HepG2 (cell line): ENCODE results near the gene CEP250. TPM values are rescaled to one million over a fixed set of nuclear protein-coding genes. Genes with fewer than 3 reads are reported as not detected.

Experiments used
- CREB1 ChIP-seq, 2 experiments: fragments of 450-650 bp in 1 of 2; IDR thresholded peaks; 2 replicates each; pipeline ENCODE4 v1.6.1; 2016 to 2017; ENCODE audit warnings: control low read depth in 1 of 2, mild to moderate bottlenecking in 1 of 2, missing compliant biosample characterization in 1 of 2, missing genetic modification characterization in 1 of 2
- DMAP1 ChIP-seq: IDR thresholded peaks from 2 replicates; pipeline ENCODE4 v1.6.1; 2016
- EHMT2 ChIP-seq: fragments of 200-600 bp; sonication (generic); IDR thresholded peaks from 2 replicates; pipeline ENCODE4 v1.7.0; 2017; ENCODE audit warnings: antibody characterized with exemption, low read depth, low read length, borderline replicate concordance
- HNRNPLL ChIP-seq: fragments of 200-400 bp; formaldehyde crosslinking; IDR thresholded peaks from 2 replicates; pipeline ENCODE4 v1.6.1; 2017; ENCODE audit warnings: mild to moderate bottlenecking, low read depth, low read length; ENCODE audit not compliant: poor library complexity, severe bottlenecking
- HOMEZ ChIP-seq: IDR thresholded peaks from 2 replicates; pipeline ENCODE4 v1.6.1; 2016; ENCODE audit warnings: low read depth
- IRF2 ChIP-seq: IDR thresholded peaks from 2 replicates; pipeline ENCODE4 v1.6.1; 2018; ENCODE audit warnings: missing genetic modification reagents, missing compliant biosample characterization
- KMT2B ChIP-seq: IDR thresholded peaks from 2 replicates; pipeline ENCODE4 v1.6.1; 2016; ENCODE audit warnings: missing genetic modification reagents, missing compliant biosample characterization
- LBX2 ChIP-seq: sonication (generic); formaldehyde crosslinking; IDR thresholded peaks from 2 replicates; pipeline ENCODE4 v1.5.0; 2020; ENCODE audit warnings: missing genetic modification reagents, mild to moderate bottlenecking, borderline replicate concordance
- MIER3 ChIP-seq: IDR thresholded peaks from 2 replicates; pipeline ENCODE4 v1.6.1; 2016; ENCODE audit warnings: missing compliant biosample characterization, borderline replicate concordance
- MXD4 ChIP-seq: IDR thresholded peaks from 2 replicates; pipeline ENCODE4 v1.6.1; 2016; ENCODE audit warnings: mild to moderate bottlenecking, missing biosample characterization, missing genetic modification reagents
- PAX8 ChIP-seq: sonication (generic); formaldehyde crosslinking; IDR thresholded peaks from 2 replicates; pipeline ENCODE4 v1.8.0; 2022; ENCODE audit warnings: mild to moderate bottlenecking, missing genetic modification reagents, borderline replicate concordance
- SAP130 ChIP-seq: IDR thresholded peaks from 2 replicates; pipeline ENCODE4 v1.6.1; 2016; ENCODE audit warnings: low read depth
- TRIM22 ChIP-seq: fragments of 450-650 bp; IDR thresholded peaks from 2 replicates; pipeline ENCODE4 v1.6.1; 2017
- ZNF124 ChIP-seq: sonication (generic); formaldehyde crosslinking; IDR thresholded peaks from 2 replicates; pipeline ENCODE4 v1.4.0; 2020; ENCODE audit warnings: missing genetic modification reagents
- ZNF574 ChIP-seq: sonication (generic); formaldehyde crosslinking; IDR thresholded peaks from 2 replicates; pipeline ENCODE4 v1.4.0; 2020; ENCODE audit warnings: missing genetic modification reagents
- ZNF609 ChIP-seq: sonication (generic); formaldehyde crosslinking; IDR thresholded peaks from 2 replicates; pipeline ENCODE4 v1.4.0; 2020; ENCODE audit warnings: mild to moderate bottlenecking, missing genetic modification reagents, borderline replicate concordance
- ZNF749 ChIP-seq: sonication (generic); formaldehyde crosslinking; IDR thresholded peaks from 2 replicates; pipeline ENCODE4 v1.8.0; 2022; ENCODE audit warnings: mild to moderate bottlenecking, missing genetic modification reagents, moderate library complexity, borderline replicate concordance
- ZNF83 ChIP-seq: sonication (generic); formaldehyde crosslinking; IDR thresholded peaks from 2 replicates; pipeline ENCODE4 v1.4.0; 2020; ENCODE audit warnings: missing genetic modification reagents, mild to moderate bottlenecking, borderline replicate concordance
- polyA plus RNA-seq, 8 experiments: library from polyadenylated mRNA; depleted of rRNA in 3 of 8; stranded (reverse) in 7 of 8; unstranded in 1 of 8; fragments of >200 nt; fragmentation: Illumina TruSeq in 4 of 8; extraction: Trizol in 4 of 8; gene quantifications; 2 replicates each; pipeline versions ENCODE4 v1.2.1 to v1.2.3, GENCODE V29; 2011 to 2016; ENCODE audit warnings: low read depth in 4 of 8, missing spikeins in 1 of 8, mixed read lengths in 1 of 8; ENCODE audit not compliant: insufficient read depth in 1 of 8
- total RNA-seq, 5 experiments: library from RNA; depleted of rRNA; stranded (reverse); fragments of >200 nt; fragmentation: Illumina TruSeq; extraction: Trizol; gene quantifications; 2 replicates each; pipeline ENCODE4 v1.2.3, GENCODE V29; 2016; ENCODE audit warnings: low read depth in 1 of 5

Gene CEP250
- total and polyA plus RNA-seq, 2 of the 13 experiments (the other 11 are each of a cell fraction or from before 2014, with no cell fraction given): 28.8 to 55.3 TPM

- peak; percentile 52 for TF ChIP-seq KMT2B (CRISPR knock-in tag)
- TF ChIP-seq MXD4 (CRISPR knock-in tag): 0 out of 2 replicates have a peak, but pooled peaks have one; percentile 29
- TF ChIP-seq ZNF83: no peak
- no peak for TF ChIP-seq TRIM22
- TF ChIP-seq DMAP1 (CRISPR knock-in tag): 0 out of 2 replicates have a peak, but pooled peaks have one; percentile 54
- TF ChIP-seq ZNF609: peak; percentile 49; the same call in 1 of the 2 replicates
- TF ChIP-seq EHMT2: peak; percentile 35; the same call in 1 of the 2 replicates
- TF ChIP-seq PAX8 (CRISPR knock-in tag): peak; percentile 68; the same call in 1 of the 2 replicates
- TF ChIP-seq ZNF124 (CRISPR knock-in tag): peak; percentile 3; the same call in 1 of the 2 replicates
- TF ChIP-seq ZNF749 (CRISPR knock-in tag): no peak
- peak; percentile 47; the same call in 1 of the 2 replicates for TF ChIP-seq ZNF574 (CRISPR knock-in tag)
- TF ChIP-seq CREB1 (IDR thresholded peaks at IDR 0.05): no peak
- 0 out of 2 replicates have a peak, but pooled peaks have one; percentile 38 for TF ChIP-seq CREB1 (CRISPR knock-in tag; IDR thresholded peaks at IDR 0.05)
- TF ChIP-seq MIER3 (CRISPR knock-in tag): no peak; the same call in 1 of the 2 replicates
- no peak for TF ChIP-seq LBX2
- TF ChIP-seq SAP130: peak; percentile 78
- 0 out of 2 replicates have a peak, but pooled peaks have one; percentile 29 for TF ChIP-seq HOMEZ (CRISPR knock-in tag)
- no peak for TF ChIP-seq HNRNPLL
- TF ChIP-seq IRF2 (CRISPR knock-in tag): peak; percentile 33; the same call in 1 of the 2 replicates
Observed at GRCh38 chr20:35468671-35469334, 13.4 kb downstream of the CEP250 start (continued).
